Hepatocyte (in vitro differentiated cells): Measurements from ENCODE around the gene NDUFA6. TPM values are rescaled to one million over a fixed set of nuclear protein-coding genes. Genes with fewer than 3 reads are reported as not detected.
"Not testable (repeated sequence)": the region's sequence is repeated elsewhere in the genome, so short reads cannot be mapped to it uniquely, and the experiment has no call there.

Source experiments
- DNase-seq: peaks from one replicate; pipeline ENCODE4 v3.0.0-alpha.2; 2016; ENCODE audit warnings: low spot score
- H2AFZ ChIP-seq: fragments of 200-600 bp; sonication (generic); 2 replicates; pipeline ENCODE4 v1.6.0; 2016; ENCODE audit warnings: antibody characterized with exemption, mild to moderate bottlenecking
- H3K27ac ChIP-seq: fragments of 200-600 bp; sonication (generic); 2 replicates; pipeline ENCODE4 v1.5.1; 2016; ENCODE audit warnings: mild to moderate bottlenecking
- H3K27me3 ChIP-seq: fragments of 200-600 bp; sonication (generic); 2 replicates; pipeline ENCODE4 v1.6.1; 2016
- H3K36me3 ChIP-seq: fragments of 200-600 bp; sonication (generic); replicated peaks from 2 replicates; pipeline ENCODE4 v1.5.1; 2016; ENCODE audit warnings: low read depth; ENCODE audit not compliant: insufficient read depth
- H3K4me1 ChIP-seq: fragments of 200-600 bp; sonication (generic); 2 replicates; pipeline ENCODE4 v1.5.1; 2016; ENCODE audit warnings: mild to moderate bottlenecking, moderate library complexity; ENCODE audit not compliant: insufficient read depth
- H3K4me2 ChIP-seq: fragments of 200-600 bp; sonication (generic); 2 replicates; pipeline ENCODE4 v1.6.0; 2016
- H3K4me3 ChIP-seq: fragments of 200-600 bp; sonication (generic); 2 replicates; pipeline ENCODE4 v1.5.1; 2016; ENCODE audit warnings: mild to moderate bottlenecking
- H3K79me2 ChIP-seq: fragments of 200-600 bp; sonication (generic); 2 replicates; pipeline ENCODE4 v1.6.0; 2017; ENCODE audit warnings: mild to moderate bottlenecking
- H3K9me2 ChIP-seq: fragments of 200-600 bp; sonication (generic); replicated peaks from 2 replicates; pipeline ENCODE4 v1.6.0; 2017; ENCODE audit warnings: mild to moderate bottlenecking; ENCODE audit not compliant: insufficient read depth
- H3K9me3 ChIP-seq: fragments of 200-600 bp; sonication (generic); 2 replicates; pipeline ENCODE4 v1.5.1; 2016; ENCODE audit warnings: low read depth, mild to moderate bottlenecking
- H4K20me1 ChIP-seq: fragments of 200-600 bp; sonication (generic); 2 replicates; pipeline ENCODE4 v1.6.0; 2016; ENCODE audit warnings: mild to moderate bottlenecking; ENCODE audit not compliant: insufficient read depth, poor library complexity, severe bottlenecking
- CTCF ChIP-seq: fragments of 200-600 bp; sonication (generic); IDR thresholded peaks from 2 replicates; pipeline ENCODE4 v1.5.1; 2016; ENCODE audit warnings: antibody characterized with exemption, mild to moderate bottlenecking; ENCODE audit not compliant: poor library complexity
- EZH2 ChIP-seq: fragments of 200-600 bp; sonication (generic); IDR thresholded peaks from 2 replicates; pipeline ENCODE4 v1.6.1; 2016; ENCODE audit warnings: antibody characterized with exemption, mild to moderate bottlenecking, borderline replicate concordance
- EZH2phosphoT487 ChIP-seq: fragments of 200-600 bp; sonication (generic); IDR thresholded peaks from one replicate; pipeline ENCODE4 v1.6.1; 2018; ENCODE audit warnings: antibody characterized with exemption, mild to moderate bottlenecking, low read depth, moderate library complexity; ENCODE audit not compliant: unreplicated experiment, severe bottlenecking
- WGBS: methylation state at CpG from one replicate; pipeline ENCODE4 v1.1.6; 2016; ENCODE audit warnings: low lambda C conversion rate; ENCODE audit errors: missing lambda C conversion rate; 5-methylcytosine and 5-hydroxymethylcytosine counted together
- polyA plus RNA-seq: library from polyadenylated mRNA; unstranded; fragments of >200 nt; fragmentation: Nextera tagmentation; extraction: Ambion mirVana; gene quantifications from 2 replicates; pipeline ENCODE4 v1.2.1, GENCODE V29; 2016
- total RNA-seq: library from RNA; depleted of rRNA; stranded (reverse); fragments of >200 nt; gene quantifications from 2 replicates; pipeline ENCODE4 v1.2.3, GENCODE V29; 2014

The NDUFA6 gene
- total and polyA plus RNA-seq, 2 experiments from 2014 or later, result 97.4 to 183 TPM

GRCh38 chr22:42114721-42115120 is 24.1 kb upstream of the NDUFA6 start:
- 36% methylated on average over 7 of the region's 7 CpGs for WGBS
- peak; percentile 59 for TF ChIP-seq CTCF
- TF ChIP-seq EZH2phosphoT487, result no peak
- no peak for TF ChIP-seq EZH2
- Histone ChIP-seq H3K9me2 (no peaks in the 10 kb centered on the region), H3K27me3 (no peaks in the 10 kb centered on the region), H3K27ac (peak overlapping the region; percentile 82), H2AFZ (no peak overlapping the region), H3K4me2 (peak overlapping the region; percentile 64), H3K9me3 (no peaks in the 10 kb centered on the region), H3K4me1 (no peaks in the 10 kb centered on the region), H3K4me3 (no peak overlapping the region), H3K36me3 (no peaks in the 10 kb centered on the region), H4K20me1 (no peaks in the 10 kb centered on the region), H3K79me2 (no peaks in the 10 kb centered on the region)
- peak; percentile 80 for DNase-seq

- H4K20me1 ChIP-seq, H3K9me3 ChIP-seq, DNase-seq, H3K4me1 ChIP-seq, H2AFZ ChIP-seq, H3K36me3 ChIP-seq, H3K9me2 ChIP-seq, H3K4me2 ChIP-seq, H3K79me2 ChIP-seq, H3K27ac ChIP-seq, H3K27me3 ChIP-seq, H3K4me3 ChIP-seq: not testable (repeated sequence)
- 13% methylated on average over 4 of the region's 4 CpGs for WGBS
- TF ChIP-seq CTCF, result peak; percentile 27
These were observed 22.2 kb upstream of the NDUFA6 start for GRCh38 chr22:42112793-42113192.

- H3K4me3 ChIP-seq, result no peak overlapping the region
- H3K9me2 ChIP-seq, result no peaks in the 10 kb centered on the region
- no peaks in the 10 kb centered on the region for H3K9me3 ChIP-seq
- WGBS, result 54% methylated on average over 4 of the region's 4 CpGs
- H3K79me2 ChIP-seq, result no peaks in the 10 kb centered on the region
- H3K27ac ChIP-seq, result no peak overlapping the region
- H3K27me3 ChIP-seq, result no peaks in the 10 kb centered on the region
- no peaks in the 10 kb centered on the region for H3K36me3 ChIP-seq
- TF ChIP-seq EZH2 (no peak), CTCF (no peak), EZH2phosphoT487 (no peak)
- H3K4me2 ChIP-seq, result no peak overlapping the region
- DNase-seq, result no peak
- no peaks in the 10 kb centered on the region for H4K20me1 ChIP-seq
- H3K4me1 ChIP-seq, result no peaks in the 10 kb centered on the region
- no peak overlapping the region for H2AFZ ChIP-seq
These were observed 21.2 kb upstream of the NDUFA6 start for GRCh38 chr22:42111798-42112197.

GRCh38 chr22:42108848-42109247 is 18.3 kb upstream of the NDUFA6 start:
- no peaks in the 10 kb centered on the region for H4K20me1 ChIP-seq
- TF ChIP-seq CTCF (no peak), EZH2 (no peak), EZH2phosphoT487 (no peak)

GRCh38 chr22:42104332-42104860 is 13.8 kb upstream of the NDUFA6 start:
- H2AFZ ChIP-seq, H3K27me3 ChIP-seq, H3K79me2 ChIP-seq, H3K4me1 ChIP-seq, H4K20me1 ChIP-seq, H3K4me3 ChIP-seq, DNase-seq, H3K4me2 ChIP-seq, H3K36me3 ChIP-seq, H3K9me3 ChIP-seq, H3K9me2 ChIP-seq, H3K27ac ChIP-seq: not testable (repeated sequence)
- 84% methylated on average over 6 of the region's 6 CpGs for WGBS

More at GRCh38 chr22:42108848-42109247, 18.3 kb upstream of the NDUFA6 start:
- Histone ChIP-seq H3K4me3 (no peak overlapping the region), H3K36me3 (no peaks in the 10 kb centered on the region), H3K27me3 (no peaks in the 10 kb centered on the region), H2AFZ (no peak overlapping the region), H3K79me2 (no peaks in the 10 kb centered on the region), H3K27ac (no peak overlapping the region), H3K9me2 (no peaks in the 10 kb centered on the region), H3K4me1 (no peaks in the 10 kb centered on the region), H3K9me3 (no peaks in the 10 kb centered on the region), H3K4me2 (no peak overlapping the region)
- WGBS, result 89% methylated on average over 18 of the region's 18 CpGs
- no peak for DNase-seq
